Erythroblast (primary cell): ENCODE measurements around the gene ELK1.

ENCODE experiments used
- GATA1 ChIP-seq: IDR thresholded peaks from 2 replicates; pipeline ENCODE4 v1.6.1; 2011; ENCODE audit warnings: low read depth, mild to moderate bottlenecking, control low read depth, low read length, moderate library complexity
- POLR2A ChIP-seq: IDR thresholded peaks from 2 replicates; pipeline ENCODE4 v1.6.1; 2011; ENCODE audit warnings: mild to moderate bottlenecking, low read length

GRCh38 chrX:47631676-47632075 lies 18.7 kb downstream of the ELK1 start:
- no peak for TF ChIP-seq POLR2A
- TF ChIP-seq GATA1 = no peak
